Type B pancreatic cell (in vitro differentiated cells): ENCODE results near the gene KRTAP10-3. TPM values are rescaled to one million over a fixed set of nuclear protein-coding genes. Genes with fewer than 3 reads are reported as not detected.
A peak's percentile ranks its signal among the peaks of the same experiment; 100 is the strongest.

Source experiments
- DNase-seq: peaks from one replicate; pipeline ENCODE4 v3.0.0; 2021; ENCODE audit warnings: mixed read lengths; ENCODE audit not compliant: unreplicated experiment; ENCODE audit errors: extremely low spot score
- H3K27ac Mint-ChIP-seq: 2 replicates; pipeline ENCODE4 v1.8.0; 2021; ENCODE audit warnings: mild to moderate bottlenecking, mixed read lengths
- H3K27me3 Mint-ChIP-seq: 2 replicates; pipeline ENCODE4 v1.8.0; 2021; ENCODE audit warnings: mixed read lengths
- H3K36me3 Mint-ChIP-seq: 2 replicates; pipeline ENCODE4 v1.8.0; 2021; ENCODE audit warnings: mixed read lengths
- H3K4me1 Mint-ChIP-seq: one replicate; pipeline ENCODE4 v1.8.0; 2021; ENCODE audit warnings: mixed read lengths; ENCODE audit not compliant: unreplicated experiment
- H3K4me3 Mint-ChIP-seq: 2 replicates; pipeline ENCODE4 v1.8.0; 2021; ENCODE audit warnings: mild to moderate bottlenecking, mixed read lengths
- H3K9me3 Mint-ChIP-seq: 2 replicates; pipeline ENCODE4 v1.8.0; 2021; ENCODE audit warnings: mixed read lengths
- total RNA-seq: library from RNA; stranded (reverse); gene quantifications from 2 replicates; pipeline ENCODE4 v1.2.1, GENCODE V29; 2021; ENCODE audit warnings: low replicate concordance
- TF ChIP-seq, protein P1 (sequence below): fragments of 200-600 bp; sonication (generic); conservative IDR thresholded peaks from 2 replicates; pipeline ENCODE4 v1.5.0; 2021; ENCODE audit warnings: antibody characterized with exemption, mild to moderate bottlenecking

KRTAP10-3 gene
- total RNA-seq, 1 donor from 2014 or later, result not detected

DNA sequence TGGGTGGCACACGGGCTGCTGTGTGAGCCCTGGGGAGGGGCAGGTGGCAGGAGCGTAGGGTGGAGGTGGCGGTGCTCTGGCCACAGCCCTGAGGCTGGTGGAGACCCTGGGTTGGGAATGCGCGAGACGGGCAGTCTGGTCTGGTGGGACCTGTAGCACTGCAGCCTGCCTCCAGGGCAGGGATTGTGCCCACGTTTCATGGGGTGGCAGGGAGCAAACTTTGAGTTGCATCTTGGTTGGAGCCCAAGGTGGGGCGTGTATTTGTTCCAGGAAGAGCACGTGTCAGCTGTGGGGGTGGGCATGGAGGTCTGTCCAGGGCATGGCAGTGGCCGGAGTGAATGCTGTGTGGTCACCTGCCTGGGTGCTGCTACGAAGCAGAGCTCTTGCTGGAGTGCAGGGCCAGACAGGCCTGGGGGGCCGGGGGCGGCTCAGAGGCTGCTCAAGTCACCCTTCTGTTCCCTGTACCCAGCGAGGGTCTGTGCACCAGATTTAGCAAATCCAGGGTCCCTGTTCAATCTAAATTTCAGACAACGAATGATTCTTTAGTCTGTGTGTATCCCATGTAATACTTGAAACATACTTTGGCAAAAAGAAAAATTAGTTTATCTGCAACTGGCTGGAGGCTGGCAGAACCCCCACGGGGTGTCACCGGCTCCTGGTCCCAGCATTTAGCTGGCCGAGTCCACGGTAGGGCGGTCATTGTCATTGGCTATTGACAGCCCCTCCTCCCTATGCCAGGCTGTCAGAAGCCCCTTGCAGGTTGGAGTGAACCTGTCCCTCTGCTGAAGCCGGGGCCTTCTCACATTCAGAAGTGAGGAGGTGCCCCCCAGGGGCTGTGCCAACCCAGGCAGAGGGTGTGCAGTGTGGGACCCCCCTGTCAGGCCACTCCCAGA lies 45.9 kb downstream of the KRTAP10-3 start:
- no peak for DNase-seq
- Mint-ChIP-seq H3K27me3 (no peaks in the 10 kb centered on the region), H3K4me1 (no peaks in the 10 kb centered on the region), H3K36me3 (no peaks in the 10 kb centered on the region), H3K9me3 (peaks cover 2% of the 10 kb centered on the region), H3K27ac (no peak overlapping the region), H3K4me3 (no peak overlapping the region)
- TF ChIP-seq, protein P1, sequence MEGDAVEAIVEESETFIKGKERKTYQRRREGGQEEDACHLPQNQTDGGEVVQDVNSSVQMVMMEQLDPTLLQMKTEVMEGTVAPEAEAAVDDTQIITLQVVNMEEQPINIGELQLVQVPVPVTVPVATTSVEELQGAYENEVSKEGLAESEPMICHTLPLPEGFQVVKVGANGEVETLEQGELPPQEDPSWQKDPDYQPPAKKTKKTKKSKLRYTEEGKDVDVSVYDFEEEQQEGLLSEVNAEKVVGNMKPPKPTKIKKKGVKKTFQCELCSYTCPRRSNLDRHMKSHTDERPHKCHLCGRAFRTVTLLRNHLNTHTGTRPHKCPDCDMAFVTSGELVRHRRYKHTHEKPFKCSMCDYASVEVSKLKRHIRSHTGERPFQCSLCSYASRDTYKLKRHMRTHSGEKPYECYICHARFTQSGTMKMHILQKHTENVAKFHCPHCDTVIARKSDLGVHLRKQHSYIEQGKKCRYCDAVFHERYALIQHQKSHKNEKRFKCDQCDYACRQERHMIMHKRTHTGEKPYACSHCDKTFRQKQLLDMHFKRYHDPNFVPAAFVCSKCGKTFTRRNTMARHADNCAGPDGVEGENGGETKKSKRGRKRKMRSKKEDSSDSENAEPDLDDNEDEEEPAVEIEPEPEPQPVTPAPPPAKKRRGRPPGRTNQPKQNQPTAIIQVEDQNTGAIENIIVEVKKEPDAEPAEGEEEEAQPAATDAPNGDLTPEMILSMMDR, result no peak

DNA sequence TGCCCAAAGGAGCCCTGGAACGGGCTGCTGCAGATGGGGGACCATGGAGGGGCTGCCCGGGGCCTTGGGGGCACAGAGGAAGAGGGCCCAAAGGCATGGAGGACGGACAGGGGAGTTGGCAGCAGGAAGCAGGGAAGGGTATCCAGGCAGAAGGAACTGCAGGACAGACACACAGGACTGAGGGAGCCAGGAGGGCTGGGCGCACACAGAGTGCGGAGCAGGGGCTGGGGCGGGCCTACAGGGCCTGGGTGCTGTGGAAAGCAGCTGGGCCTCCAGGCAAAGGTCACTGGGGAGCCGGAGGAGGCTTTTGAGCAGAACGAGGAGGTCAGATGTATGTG lies 46.7 kb downstream of the KRTAP10-3 start:
- Mint-ChIP-seq H3K4me1 (no peaks in the 10 kb centered on the region), H3K27ac (no peak overlapping the region), H3K27me3 (no peaks in the 10 kb centered on the region), H3K4me3 (no peak overlapping the region), H3K9me3 (no peaks in the 10 kb centered on the region), H3K36me3 (no peaks in the 10 kb centered on the region)
- DNase-seq, result no peak
- TF ChIP-seq, protein P1, result no peak

DNA sequence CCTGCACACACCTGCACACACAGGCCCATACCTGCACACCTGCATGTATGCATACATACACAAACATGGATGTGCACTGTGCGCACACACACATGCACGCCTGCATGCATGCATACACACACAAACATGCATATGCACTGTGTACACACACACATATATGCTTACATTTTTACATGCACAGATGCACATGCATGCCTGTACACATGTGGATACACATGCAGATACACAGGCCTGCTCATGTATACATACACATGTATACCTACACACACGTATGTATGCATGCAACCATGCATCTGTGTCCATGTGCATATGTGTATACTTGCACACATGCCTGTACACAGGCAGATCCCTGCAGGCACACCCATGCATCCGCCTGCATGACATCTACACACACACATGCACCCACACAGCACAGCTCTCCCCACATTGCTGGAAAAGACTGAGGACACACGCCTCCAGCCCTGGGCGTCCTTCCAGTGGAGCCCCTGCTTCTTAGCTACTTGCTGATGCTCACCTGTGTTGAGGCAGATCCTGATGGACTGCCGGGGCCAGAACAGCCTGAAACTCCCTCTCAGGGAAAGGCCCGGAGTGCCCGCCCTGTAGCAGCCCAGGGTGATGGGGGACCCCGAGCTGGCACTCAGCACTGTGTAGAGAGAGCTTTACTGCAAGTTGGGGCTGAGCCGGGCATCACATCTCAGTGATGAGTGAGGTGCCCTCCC lies 47.2 kb downstream of the KRTAP10-3 start:
- no peak for DNase-seq
- H3K36me3 Mint-ChIP-seq, result no peaks in the 10 kb centered on the region
- no peak overlapping the region for H3K27ac Mint-ChIP-seq
- no peaks in the 10 kb centered on the region for H3K27me3 Mint-ChIP-seq
- no peaks in the 10 kb centered on the region for H3K9me3 Mint-ChIP-seq
- TF ChIP-seq, protein P1, result no peak
- no peak overlapping the region for H3K4me3 Mint-ChIP-seq
- no peaks in the 10 kb centered on the region for H3K4me1 Mint-ChIP-seq

DNA sequence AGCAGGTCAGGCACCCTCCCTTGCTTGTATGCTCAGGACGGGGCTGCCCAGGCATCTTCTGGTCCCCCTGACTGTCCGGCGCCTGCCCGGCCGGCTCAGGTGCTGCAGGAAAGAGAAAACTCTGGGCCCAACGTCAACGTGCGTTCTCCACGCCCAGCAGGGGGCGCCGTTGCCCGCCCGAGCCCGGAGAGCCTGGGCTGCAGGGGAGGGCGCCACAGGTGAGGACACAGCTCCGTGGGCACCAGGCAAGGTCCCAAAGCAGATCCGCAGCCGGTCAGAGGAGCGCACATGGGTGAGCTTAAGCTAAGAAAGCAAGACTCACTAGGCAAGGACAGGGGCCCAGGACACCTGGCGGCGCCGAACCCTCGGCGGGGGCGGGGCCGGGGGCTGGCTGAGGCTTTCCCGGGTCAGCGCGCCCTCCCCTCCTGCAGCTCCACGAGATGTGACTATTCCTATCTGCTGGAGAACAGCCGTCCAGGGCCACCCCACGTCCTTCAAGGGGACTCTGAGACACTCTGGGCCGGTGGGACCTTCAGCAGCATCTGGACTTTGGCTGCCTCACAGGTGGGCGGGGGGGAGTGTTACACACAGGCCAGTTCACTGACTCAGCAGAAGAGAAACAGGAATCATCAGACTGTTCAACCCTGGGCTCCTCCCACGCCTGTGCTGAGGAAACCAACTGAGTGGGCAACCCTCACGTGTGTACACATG lies 47.9 kb downstream of the KRTAP10-3 start:
- TF ChIP-seq, protein P1, result peak; percentile 91
- Mint-ChIP-seq H3K27me3 (no peaks in the 10 kb centered on the region), H3K9me3 (no peaks in the 10 kb centered on the region), H3K36me3 (no peaks in the 10 kb centered on the region), H3K27ac (no peak overlapping the region), H3K4me1 (peaks cover 5% of the 10 kb centered on the region), H3K4me3 (no peak overlapping the region)
- peak; percentile 82 for DNase-seq

DNA sequence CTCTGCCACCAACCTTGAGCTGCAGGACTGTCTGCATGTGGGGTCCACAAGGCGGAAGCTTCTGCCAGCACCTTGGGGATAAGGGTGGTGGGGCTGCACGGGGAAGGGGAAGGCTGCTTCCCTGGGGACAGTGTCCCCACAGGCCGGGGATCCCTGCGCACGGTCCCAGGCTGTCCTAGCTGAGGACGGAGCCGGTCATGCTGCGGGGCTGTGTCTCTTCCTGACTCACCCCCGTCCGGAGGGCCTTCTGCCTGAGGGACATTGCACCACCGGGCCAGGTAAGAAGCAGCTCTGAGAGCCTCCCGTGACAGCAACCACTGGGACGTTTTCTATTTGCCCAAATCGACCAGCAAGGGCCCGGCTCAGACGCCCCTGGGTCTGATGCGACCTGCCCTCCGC lies 48.5 kb downstream of the KRTAP10-3 start:
- H3K4me1 Mint-ChIP-seq, result peaks cover 8% of the 10 kb centered on the region
- no peak for DNase-seq
- TF ChIP-seq, protein P1, result no peak
- no peak overlapping the region for H3K4me3 Mint-ChIP-seq
- H3K27me3 Mint-ChIP-seq, result no peaks in the 10 kb centered on the region
- H3K27ac Mint-ChIP-seq, result no peak overlapping the region
- H3K9me3 Mint-ChIP-seq, result no peaks in the 10 kb centered on the region
- no peaks in the 10 kb centered on the region for H3K36me3 Mint-ChIP-seq
